SU-DHL-6 (cell line): ENCODE measurements around the gene TSPAN18.

Source experiments
- CTCF ChIP-seq: fragments of 200-600 bp; sonication (generic); IDR thresholded peaks from one replicate; pipeline ENCODE4 v1.5.1; 2017; ENCODE audit warnings: antibody characterized with exemption, mild to moderate bottlenecking, low read length, moderate library complexity; ENCODE audit not compliant: insufficient read depth, poor library complexity, severe bottlenecking
- EZH2phosphoT487 ChIP-seq: fragments of 200-600 bp; sonication (generic), shearing (Covaris generic); conservative IDR thresholded peaks from 2 replicates; pipeline ENCODE4 v1.6.1; 2018; ENCODE audit warnings: mild to moderate bottlenecking, antibody characterized with exemption, low read length, moderate library complexity, mixed read lengths

GRCh38 chr11:44755556-44756523 is 29.1 kb downstream of the TSPAN18 start:
- TF ChIP-seq CTCF (no peak), EZH2phosphoT487 (no peak)
